ENCODE data around the gene RPGRIP1L. TPM values are rescaled to one million over a fixed set of nuclear protein-coding genes. Genes with fewer than 3 reads are reported as not detected.

The RPGRIP1L gene
- total and polyA plus RNA-seq, 2 donors from 2014 or later = 4.3 to 10.2 TPM

- Histone ChIP-seq H3K9me3 (ENCODE audit: control insufficient read depth in 2 of 3, insufficient read depth in 1 of 3, low read length in 3 of 3) (peaks cover 0 to 3% (median 0%) of the 10 kb centered on the region in 3 donors), H3K36me3 (ENCODE audit: control insufficient read depth in 2 of 3, insufficient read depth in 3 of 3, low read length in 3 of 3) (no peaks in the 10 kb centered on the region), H3K4me3 (ENCODE audit: low read length in 3 of 3) (no peak overlapping the region), H3K27ac (ENCODE audit: low read depth in 2 of 2, low read length in 2 of 2) (no peak overlapping the region), H3K27me3 (ENCODE audit: control insufficient read depth, insufficient read depth, low read length) (no peaks in the 10 kb centered on the region), H3K9ac (ENCODE audit: low read length in 3 of 3) (no peak overlapping the region), H3K4me1 (ENCODE audit: control insufficient read depth in 2 of 3, insufficient read depth in 2 of 3, low read depth in 1 of 3, low read length in 3 of 3) (no peaks in the 10 kb centered on the region)
- TF ChIP-seq CTCF (IDR thresholded peaks at IDR 0.05; ENCODE audit: borderline replicate concordance, extremely low read depth, insufficient read depth) = no peak
- FAIRE-seq (no peak), DNase-seq (peak in 1 of 5 donors; percentile 14)
- intact Hi-C loops (cut with DNase I) = no loop called here
Observed at GRCh38 chr16:53600126-53600525, 103.5 kb downstream of the RPGRIP1L start.

GRCh38 chr16:53599548-53599947 is 104.1 kb downstream of the RPGRIP1L start:
- intact Hi-C loops (cut with DNase I) = no loop called here
- no peak overlapping the region for H3K27ac ChIP-seq (ENCODE audit: low read depth in 2 of 2, low read length in 2 of 2)
- no peaks in the 10 kb centered on the region for H3K36me3 ChIP-seq (ENCODE audit: control insufficient read depth in 2 of 3, insufficient read depth in 3 of 3, low read length in 3 of 3)
- H3K4me1 ChIP-seq (ENCODE audit: control insufficient read depth in 2 of 3, insufficient read depth in 2 of 3, low read depth in 1 of 3, low read length in 3 of 3) = no peaks in the 10 kb centered on the region
- TF ChIP-seq CTCF (IDR thresholded peaks at IDR 0.05; ENCODE audit: borderline replicate concordance, extremely low read depth, insufficient read depth) = no peak
- peaks cover 0 to 3% (median 0%) of the 10 kb centered on the region in 3 donors for H3K9me3 ChIP-seq (ENCODE audit: control insufficient read depth in 2 of 3, insufficient read depth in 1 of 3, low read length in 3 of 3)
- H3K9ac ChIP-seq (ENCODE audit: low read length in 3 of 3) = no peak overlapping the region
- H3K27me3 ChIP-seq (ENCODE audit: control insufficient read depth, insufficient read depth, low read length) = no peaks in the 10 kb centered on the region
- no peak overlapping the region for H3K4me3 ChIP-seq (ENCODE audit: low read length in 3 of 3)
- DNase-seq (no peak), FAIRE-seq (no peak)

- Histone ChIP-seq H3K9ac (ENCODE audit: low read length in 3 of 3) (no peak overlapping the region), H3K4me3 (ENCODE audit: low read length in 3 of 3) (no peak overlapping the region), H3K27ac (ENCODE audit: low read depth in 2 of 2, low read length in 2 of 2) (no peak overlapping the region), H3K27me3 (ENCODE audit: control insufficient read depth, insufficient read depth, low read length) (no peaks in the 10 kb centered on the region), H3K4me1 (ENCODE audit: control insufficient read depth in 2 of 3, insufficient read depth in 2 of 3, low read depth in 1 of 3, low read length in 3 of 3) (no peaks in the 10 kb centered on the region), H3K9me3 (ENCODE audit: control insufficient read depth in 2 of 3, insufficient read depth in 1 of 3, low read length in 3 of 3) (peaks cover 0 to 3% (median 2%) of the 10 kb centered on the region in 3 donors), H3K36me3 (ENCODE audit: control insufficient read depth in 2 of 3, insufficient read depth in 3 of 3, low read length in 3 of 3) (no peaks in the 10 kb centered on the region)
- FAIRE-seq (no peak), DNase-seq (peak in 2 of 5 donors; percentile 42)
- no peak for TF ChIP-seq CTCF (IDR thresholded peaks at IDR 0.05; ENCODE audit: borderline replicate concordance, extremely low read depth, insufficient read depth)
- intact Hi-C loops (cut with DNase I) = no loop called here
Observed at GRCh38 chr16:53598511-53599275, 105.0 kb downstream of the RPGRIP1L start.
